ENCODE data around the gene PTPRM. TPM values are rescaled to one million over a fixed set of nuclear protein-coding genes. Genes with fewer than 3 reads are reported as not detected.

PTPRM gene
- total RNA-seq, 1 experiment from 2014 or later = 14.5 TPM

DNA sequence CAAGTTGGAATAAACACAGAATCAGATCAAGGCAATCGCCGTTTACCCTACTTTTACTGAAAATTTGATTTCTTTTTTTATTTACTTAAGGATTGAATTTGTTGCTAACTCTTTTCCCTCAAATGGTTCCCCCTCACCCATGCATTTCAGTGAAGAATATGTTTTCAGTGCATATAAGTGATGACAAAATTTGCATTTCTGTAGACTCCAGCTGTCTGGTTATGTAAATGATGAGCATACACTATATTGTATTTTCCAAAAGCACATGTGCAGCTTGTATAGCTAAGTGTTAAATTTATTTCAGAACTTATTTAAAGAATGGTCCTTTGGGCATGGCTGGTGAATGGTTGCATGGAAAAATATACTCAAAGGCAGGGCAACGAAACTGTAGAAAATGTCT is 437.7 kb downstream of the PTPRM start:
- intact Hi-C loops (cut with micrococcal nuclease) = no loop called here
- ATAC-seq (no peak), DNase-seq (ENCODE audit: low read depth, low spot score) (no peak)
- POLR2A ChIA-PET = no interaction called here
- H3K4me1 ChIP-seq (ENCODE audit: control insufficient read depth in 1 of 2, insufficient read depth in 2 of 2, low read length in 2 of 2) = no peaks in the 10 kb centered on the region
- H3K27me3 ChIP-seq (ENCODE audit: insufficient read depth, low read length) = no peaks in the 10 kb centered on the region
- RAD21 ChIA-PET (ENCODE audit: low non-redundant PET in 1 of 2, low total read pairs in 2 of 2, uncharacterized antibody in 2 of 2, unreplicated experiment in 2 of 2) = no interaction called here
- H3K9me3 ChIP-seq (ENCODE audit: control insufficient read depth in 1 of 2, insufficient read depth in 1 of 2, low read depth in 1 of 2, low read length in 2 of 2) = no peaks in the 10 kb centered on the region
- CTCF ChIA-PET = no interaction called here
- H4K20me1 ChIP-seq (ENCODE audit: insufficient read depth) = no peaks in the 10 kb centered on the region
- no peak overlapping the region for H3K4me3 ChIP-seq (replicated peaks in 1 of 2; ENCODE audit: low read depth in 1 of 2, low read length in 2 of 2)
- no peaks in the 10 kb centered on the region for H3K9me2 ChIP-seq (ENCODE audit: insufficient read depth)
- no peak overlapping the region for H3K9ac ChIP-seq (ENCODE audit: low read length)
- no peak overlapping the region for H2AFZ ChIP-seq (ENCODE audit: low read depth, low read length, poor library complexity, severe bottlenecking)
- H3K36me3 ChIP-seq (ENCODE audit: control insufficient read depth in 1 of 2, insufficient read depth in 2 of 2, low read length in 2 of 2) = no peaks in the 10 kb centered on the region
- BruUV-seq (replicated peaks) = no TSS peak
- TF ChIP-seq SIN3A (IDR thresholded peaks at IDR 0.05; ENCODE audit: low read depth) (no peak), POLR2AphosphoS5 (IDR thresholded peaks at IDR 0.05; ENCODE audit: low read depth, low read length) (no peak), CBX3 (IDR thresholded peaks at IDR 0.05; ENCODE audit: low read depth) (no peak)
- H3K4me2 ChIP-seq (ENCODE audit: low read length) = no peak overlapping the region
- no peak overlapping the region for H3K27ac ChIP-seq (ENCODE audit: low read depth, low read length)
- H3K79me2 ChIP-seq (ENCODE audit: insufficient read depth, low read length) = no peaks in the 10 kb centered on the region

GRCh38 chr18:8005870-8006569 is 438.9 kb downstream of the PTPRM start:
- no peak overlapping the region for H2AFZ ChIP-seq (ENCODE audit: low read depth, low read length, poor library complexity, severe bottlenecking)
- no peaks in the 10 kb centered on the region for H3K9me3 ChIP-seq (ENCODE audit: control insufficient read depth in 1 of 2, insufficient read depth in 1 of 2, low read depth in 1 of 2, low read length in 2 of 2)
- H3K4me1 ChIP-seq (ENCODE audit: control insufficient read depth in 1 of 2, insufficient read depth in 2 of 2, low read length in 2 of 2) = no peaks in the 10 kb centered on the region
- no peaks in the 10 kb centered on the region for H3K9me2 ChIP-seq (ENCODE audit: insufficient read depth)
- no peaks in the 10 kb centered on the region for H4K20me1 ChIP-seq (ENCODE audit: insufficient read depth)
- ATAC-seq (no peak), DNase-seq (ENCODE audit: low read depth, low spot score) (no peak)
- H3K27me3 ChIP-seq (ENCODE audit: insufficient read depth, low read length) = no peaks in the 10 kb centered on the region
- intact Hi-C loops (cut with micrococcal nuclease) = no loop called here
- H3K27ac ChIP-seq (ENCODE audit: low read depth, low read length) = no peak overlapping the region
- ChIA-PET RAD21 (ENCODE audit: low non-redundant PET in 1 of 2, low total read pairs in 2 of 2, uncharacterized antibody in 2 of 2, unreplicated experiment in 2 of 2) (no interaction called here), POLR2A (no interaction called here), CTCF (no interaction called here)
- no TSS peak for BruUV-seq (replicated peaks)
- H3K9ac ChIP-seq (ENCODE audit: low read length) = no peak overlapping the region
- TF ChIP-seq CBX3 (IDR thresholded peaks at IDR 0.05; ENCODE audit: low read depth) (no peak), RAD21 (IDR thresholded peaks at IDR 0.05; ENCODE audit: low read depth) (no peak), ZBTB33 (IDR thresholded peaks at IDR 0.05; ENCODE audit: extremely low read depth, insufficient replicate concordance, low read length) (no peak), CEBPB (IDR thresholded peaks at IDR 0.05; ENCODE audit: low read depth) (no peak), POLR2AphosphoS5 (IDR thresholded peaks at IDR 0.05; ENCODE audit: low read depth, low read length) (no peak), ZNF274 (IDR thresholded peaks at IDR 0.05; ENCODE audit: low read depth, low read length) (no peak), JUND (IDR thresholded peaks at IDR 0.05) (no peak), ELF1 (IDR thresholded peaks at IDR 0.05; ENCODE audit: borderline replicate concordance, low read depth) (no peak), TCF7L2 (IDR thresholded peaks at IDR 0.05; ENCODE audit: borderline replicate concordance, extremely low read depth, insufficient read depth, insufficient read length) (no peak), EZH2phosphoT487 (IDR thresholded peaks at IDR 0.05; ENCODE audit: borderline replicate concordance) (no peak), ATF3 (IDR thresholded peaks at IDR 0.05) (no peak), SRF (IDR thresholded peaks at IDR 0.05; ENCODE audit: low read depth) (no peak), FOSL1 (IDR thresholded peaks at IDR 0.05; ENCODE audit: low read depth) (no peak), EZH2 (IDR thresholded peaks at IDR 0.05) (no peak), CTCF (IDR thresholded peaks at IDR 0.05 in 2 of 3, conservative IDR thresholded peaks at IDR 0.05 in 1 of 3; ENCODE audit: borderline replicate concordance in 1 of 3, insufficient read depth in 1 of 3, low read depth in 2 of 3, low read length in 2 of 3) (no peak)
- H3K79me2 ChIP-seq (ENCODE audit: insufficient read depth, low read length) = no peaks in the 10 kb centered on the region
- H3K4me3 ChIP-seq (replicated peaks in 1 of 2; ENCODE audit: low read depth in 1 of 2, low read length in 2 of 2) = no peak overlapping the region
- H3K36me3 ChIP-seq (ENCODE audit: control insufficient read depth in 1 of 2, insufficient read depth in 2 of 2, low read length in 2 of 2) = no peaks in the 10 kb centered on the region
- no peak overlapping the region for H3K4me2 ChIP-seq (ENCODE audit: low read length)

All from HCT116 (cell line).